NCI-H146 treated with DMSO at 0.1 percent for 48 hours (cell line): ENCODE results near the gene ZNF334.
A peak's percentile ranks its signal among the peaks of the same experiment; 100 is the strongest.

Experiments
- DNase-seq: peaks from one replicate; lab custom pipeline; 2025; ENCODE audit not compliant: unreplicated experiment; lab: John Stamatoyannopoulos, UW

Gene ZNF334

GRCh38 chr20:46512943-46513844 lies at the start of gene ZNF334:
TSS of gene ZNF334 (minus strand) at chr20:46513559. CDS start at chr20:46512102, 1,457 bp downstream.
- peak; percentile 89 for DNase-seq

- DNase-seq, result peak; percentile 32
These were observed 49.2 kb upstream of the ZNF334 start for GRCh38 chr20:46562373-46563169.

- no peak for DNase-seq
These were observed 48.6 kb upstream of the ZNF334 start for GRCh38 chr20:46562009-46562372.

GRCh38 chr20:46559685-46560440 lies 46.5 kb upstream of the ZNF334 start:
- DNase-seq, result no peak

- no peak for DNase-seq
These were observed 45.6 kb upstream of the ZNF334 start for GRCh38 chr20:46559001-46559400.

DNA sequence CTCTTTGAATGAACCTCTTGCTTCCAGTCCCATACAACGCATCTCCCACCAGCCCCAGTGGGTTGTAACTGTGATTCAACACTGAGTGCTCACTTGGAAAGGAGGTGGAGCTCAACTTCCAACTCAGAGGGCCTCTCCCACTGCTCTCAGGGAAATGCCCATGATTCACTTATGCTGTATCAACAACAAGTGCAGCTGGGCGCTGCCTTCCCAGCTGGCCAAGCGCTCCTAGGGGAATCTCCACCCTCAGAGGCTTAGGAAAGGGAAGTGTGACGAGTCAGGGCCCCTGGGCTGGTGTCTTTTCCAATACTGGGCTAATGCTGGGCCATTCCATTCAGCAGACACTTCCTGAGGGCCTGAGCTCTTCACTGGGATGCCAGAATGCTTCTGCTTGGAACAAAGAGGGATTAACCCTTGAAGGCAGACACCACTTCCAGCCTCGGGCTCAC lies 45.2 kb upstream of the ZNF334 start:
- no peak for DNase-seq

DNA sequence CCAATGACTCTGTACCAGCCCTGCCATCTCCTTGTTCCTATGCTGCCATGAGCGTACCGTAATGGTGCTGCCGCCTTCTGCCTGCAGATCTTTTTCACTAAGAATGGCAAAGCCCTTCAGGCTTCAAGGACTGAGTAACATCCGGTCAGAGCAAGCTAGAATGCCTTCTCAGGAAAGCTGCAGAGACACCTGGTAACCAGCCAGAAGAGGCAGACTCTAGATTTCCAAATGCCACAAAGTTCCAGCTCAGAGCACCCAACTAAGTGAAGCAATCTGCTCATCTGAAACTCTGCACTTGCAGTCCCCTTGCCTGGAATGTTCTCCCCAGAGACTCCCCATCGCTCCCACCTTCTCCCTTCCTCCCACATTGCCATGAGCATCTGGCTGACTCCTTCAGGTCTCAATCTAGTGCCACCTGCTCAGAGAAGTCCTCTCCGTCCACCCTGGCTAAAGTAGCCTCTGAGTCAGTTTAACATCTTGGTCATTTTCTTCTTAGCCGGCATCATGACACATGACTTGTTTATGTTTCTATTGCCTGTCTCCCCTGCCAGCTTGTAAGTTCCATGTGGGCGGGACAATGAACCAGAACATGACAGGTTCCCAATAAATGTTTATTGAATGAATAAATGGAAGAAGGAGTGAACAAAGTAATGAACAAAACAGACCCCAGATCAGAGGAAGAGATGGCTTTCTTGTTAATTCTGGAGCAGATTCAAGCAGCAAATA lies 44.0 kb upstream of the ZNF334 start:
- DNase-seq, result no peak

- DNase-seq, result no peak
These were observed 42.1 kb upstream of the ZNF334 start for GRCh38 chr20:46555370-46555956.

- no peak for DNase-seq
These were observed 41.5 kb upstream of the ZNF334 start for GRCh38 chr20:46554828-46555227.

DNA sequence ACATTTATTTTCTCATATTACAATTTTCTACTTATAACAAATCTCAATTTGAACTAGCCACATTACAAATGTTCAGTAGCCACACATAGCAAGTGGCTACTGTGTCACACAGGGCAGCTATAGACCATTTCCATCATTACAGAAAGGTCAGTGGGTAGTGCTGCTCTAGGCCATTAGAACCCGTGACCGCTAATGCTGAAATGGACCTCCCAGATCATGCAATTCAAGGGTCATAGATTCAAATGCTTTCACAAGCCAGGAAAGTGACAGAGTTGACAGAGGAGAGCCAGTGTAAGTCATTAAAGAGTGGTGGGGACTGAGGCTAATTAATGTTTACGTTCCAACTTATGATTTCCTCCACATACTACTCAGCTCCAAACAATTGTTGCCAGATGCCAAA lies 40.6 kb upstream of the ZNF334 start:
- no peak for DNase-seq

- DNase-seq, result no peak
These were observed 39.4 kb upstream of the ZNF334 start for GRCh38 chr20:46552460-46553420.

GRCh38 chr20:46551522-46552381 lies 38.4 kb upstream of the ZNF334 start:
- DNase-seq, result no peak

- DNase-seq, result no peak
These were observed 37.1 kb upstream of the ZNF334 start, which contains the start of gene OCSTAMP for GRCh38 chr20:46550461-46550860. TSS of gene OCSTAMP (minus strand) at chr20:46550654. CDS start at chr20:46550560, 94 bp downstream.

DNA sequence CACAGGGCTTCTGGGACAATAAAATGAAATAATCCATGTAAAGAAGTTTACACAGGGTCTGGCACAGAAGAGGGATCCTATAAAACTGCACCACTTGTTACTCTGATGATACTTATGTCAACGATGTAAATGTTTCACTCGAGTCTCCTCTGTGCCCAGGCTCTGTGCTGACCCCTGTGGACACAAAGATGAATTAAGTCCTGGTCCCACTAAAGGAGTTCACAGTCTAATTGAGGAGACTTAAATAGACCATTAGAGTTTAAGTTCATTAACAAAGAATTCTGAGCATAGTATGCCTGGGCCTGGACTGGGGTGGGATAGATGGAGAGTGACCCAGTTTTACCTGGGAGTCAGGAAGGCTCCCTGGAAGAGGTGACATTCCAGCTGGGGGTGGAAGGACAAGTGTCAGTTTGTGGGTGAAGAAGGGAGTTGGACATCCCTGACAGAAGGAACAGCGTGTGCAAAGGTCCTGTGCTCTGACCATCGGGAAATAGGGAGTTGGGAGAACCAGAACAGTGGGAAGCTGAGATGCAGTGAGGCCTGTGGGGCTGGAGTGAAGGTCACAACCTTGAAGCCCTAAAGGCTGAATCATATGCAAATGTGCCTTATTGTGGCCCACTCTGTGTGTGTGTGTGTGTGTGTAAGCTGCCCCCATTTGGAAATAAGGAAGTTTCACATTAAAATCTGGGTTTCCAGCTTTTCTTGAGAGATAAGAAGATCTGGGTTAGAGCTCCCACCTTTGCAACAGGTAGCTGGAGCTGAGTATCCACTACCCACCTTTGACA lies 36.0 kb upstream of the ZNF334 start:
- DNase-seq, result no peak

DNA sequence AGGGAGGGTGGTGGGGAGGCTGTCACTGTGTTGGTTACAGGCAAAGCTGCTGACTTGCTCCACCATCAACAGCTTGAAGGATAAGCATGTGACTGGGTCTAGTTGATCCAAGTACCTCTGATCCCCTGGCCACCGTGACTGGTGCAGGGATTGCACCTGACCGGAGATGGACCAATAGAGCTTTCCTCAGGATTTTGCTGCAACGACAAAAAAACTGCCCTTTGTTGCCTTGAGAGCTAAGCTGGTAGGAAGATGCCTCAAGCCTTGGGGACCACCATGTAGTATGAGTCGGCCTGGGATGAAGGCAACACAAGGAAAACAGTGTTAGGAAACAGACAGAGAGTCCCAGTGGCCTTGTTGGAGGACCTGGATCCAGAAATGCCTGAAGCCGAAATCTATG lies 35.3 kb upstream of the ZNF334 start:
- DNase-seq, result no peak

DNA sequence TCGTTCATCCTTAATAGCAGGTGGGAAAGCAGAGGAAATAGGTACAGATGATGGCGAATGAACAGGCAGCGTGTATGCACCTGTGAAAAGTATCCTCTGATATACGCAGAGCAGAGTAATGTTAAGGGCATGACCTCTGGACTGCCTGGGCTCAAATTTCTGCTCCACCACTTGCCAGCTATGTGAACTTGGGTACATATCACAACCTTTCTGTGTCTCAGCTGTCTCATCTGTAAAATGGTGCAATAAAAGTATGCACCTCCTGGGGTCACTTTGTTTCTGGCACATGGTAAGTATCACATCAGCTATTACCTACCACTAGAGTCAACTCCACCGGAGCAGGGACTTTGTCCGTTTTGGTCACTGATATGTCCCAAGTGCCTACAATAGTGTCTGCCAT lies 34.6 kb upstream of the ZNF334 start:
- DNase-seq, result no peak

DNA sequence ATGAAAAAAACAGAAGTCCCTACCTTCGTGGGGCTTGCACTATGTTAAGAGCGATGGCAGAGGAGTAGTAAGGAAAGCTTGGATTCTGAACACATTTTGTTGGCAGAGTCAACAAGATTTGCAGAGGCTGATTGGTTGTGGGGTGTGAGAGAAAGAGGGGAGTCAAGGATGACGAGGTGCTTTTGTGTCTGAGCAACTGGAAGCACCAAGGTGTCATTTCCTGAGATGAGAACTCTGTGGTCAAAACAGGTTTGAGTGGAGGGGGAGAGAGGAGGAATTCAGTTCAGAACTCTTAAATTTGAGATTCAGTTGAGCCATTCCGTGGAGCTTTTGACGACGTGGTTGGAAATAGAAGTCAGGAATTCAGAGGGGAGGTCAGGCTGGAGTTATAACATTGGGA lies 33.6 kb upstream of the ZNF334 start:
- no peak for DNase-seq
